ENCODE data around the gene RASSF5. TPM values are rescaled to one million over a fixed set of nuclear protein-coding genes. Genes with fewer than 3 reads are reported as not detected.

The RASSF5 gene
- total and polyA plus RNA-seq, 2 of the 13 experiments (the other 11 are each of a cell fraction or from before 2014, with no cell fraction given), result 0.18 to 0.40 TPM

DNA sequence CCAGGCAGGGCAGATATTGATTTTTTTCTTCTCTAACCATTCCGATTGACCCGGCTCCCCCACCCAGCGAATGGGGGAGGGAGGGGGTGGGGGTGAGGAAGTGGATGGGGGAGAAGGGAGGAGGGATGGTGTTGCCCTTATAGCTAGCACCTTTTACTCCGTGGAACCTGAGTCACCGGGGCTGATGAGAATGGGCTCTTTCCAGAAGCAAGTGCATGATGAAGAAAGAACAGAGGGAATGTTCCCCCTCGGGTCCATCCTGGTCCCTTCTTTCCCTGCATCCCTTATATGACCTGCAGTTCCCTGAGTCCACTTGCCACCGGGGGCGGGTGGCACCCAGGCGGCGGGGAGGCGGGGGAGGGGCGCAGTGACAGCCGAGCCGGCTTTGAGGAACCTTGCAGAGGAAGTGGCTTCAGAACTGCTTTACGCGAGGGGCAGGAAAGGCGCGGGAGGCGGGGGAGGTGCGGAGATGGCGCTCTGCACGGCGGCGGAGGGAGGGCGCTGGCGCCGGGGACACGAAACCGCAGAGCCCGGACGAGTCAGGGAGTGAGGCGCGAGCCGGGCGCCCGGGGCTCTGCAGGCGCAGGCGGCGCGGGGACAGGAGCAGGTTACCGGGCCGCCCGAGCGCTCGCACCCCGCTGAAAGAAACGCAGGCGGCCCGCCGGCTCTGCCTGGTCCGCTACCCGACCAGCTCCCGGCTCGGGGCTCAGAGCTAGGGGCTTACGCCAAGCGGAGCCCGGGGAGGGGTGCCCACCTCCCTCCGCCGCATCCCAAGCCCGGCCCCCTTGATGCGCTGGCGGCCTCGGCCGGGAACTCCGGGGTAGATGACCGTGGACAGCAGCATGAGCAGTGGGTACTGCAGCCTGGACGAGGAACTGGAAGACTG is 49.7 kb downstream of the RASSF5 start (continued):
- TF ChIP-seq, protein P1, sequence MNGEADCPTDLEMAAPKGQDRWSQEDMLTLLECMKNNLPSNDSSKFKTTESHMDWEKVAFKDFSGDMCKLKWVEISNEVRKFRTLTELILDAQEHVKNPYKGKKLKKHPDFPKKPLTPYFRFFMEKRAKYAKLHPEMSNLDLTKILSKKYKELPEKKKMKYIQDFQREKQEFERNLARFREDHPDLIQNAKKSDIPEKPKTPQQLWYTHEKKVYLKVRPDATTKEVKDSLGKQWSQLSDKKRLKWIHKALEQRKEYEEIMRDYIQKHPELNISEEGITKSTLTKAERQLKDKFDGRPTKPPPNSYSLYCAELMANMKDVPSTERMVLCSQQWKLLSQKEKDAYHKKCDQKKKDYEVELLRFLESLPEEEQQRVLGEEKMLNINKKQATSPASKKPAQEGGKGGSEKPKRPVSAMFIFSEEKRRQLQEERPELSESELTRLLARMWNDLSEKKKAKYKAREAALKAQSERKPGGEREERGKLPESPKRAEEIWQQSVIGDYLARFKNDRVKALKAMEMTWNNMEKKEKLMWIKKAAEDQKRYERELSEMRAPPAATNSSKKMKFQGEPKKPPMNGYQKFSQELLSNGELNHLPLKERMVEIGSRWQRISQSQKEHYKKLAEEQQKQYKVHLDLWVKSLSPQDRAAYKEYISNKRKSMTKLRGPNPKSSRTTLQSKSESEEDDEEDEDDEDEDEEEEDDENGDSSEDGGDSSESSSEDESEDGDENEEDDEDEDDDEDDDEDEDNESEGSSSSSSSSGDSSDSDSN (CRISPR knock-in tag; IDR thresholded peaks at IDR 0.05), result peak; percentile 65; the same call in 1 of the 2 replicates
- 0 out of 2 replicates have a peak, but pooled peaks have one; percentile 13 for TF ChIP-seq RAD21 (CRISPR knock-in tag; IDR thresholded peaks at IDR 0.05)
- TF ChIP-seq KDM5B (CRISPR knock-in tag; IDR thresholded peaks at IDR 0.05; ENCODE audit: borderline replicate concordance), result 0 out of 2 replicates have a peak, but pooled peaks have one; percentile 11
- TF ChIP-seq, protein P2, sequence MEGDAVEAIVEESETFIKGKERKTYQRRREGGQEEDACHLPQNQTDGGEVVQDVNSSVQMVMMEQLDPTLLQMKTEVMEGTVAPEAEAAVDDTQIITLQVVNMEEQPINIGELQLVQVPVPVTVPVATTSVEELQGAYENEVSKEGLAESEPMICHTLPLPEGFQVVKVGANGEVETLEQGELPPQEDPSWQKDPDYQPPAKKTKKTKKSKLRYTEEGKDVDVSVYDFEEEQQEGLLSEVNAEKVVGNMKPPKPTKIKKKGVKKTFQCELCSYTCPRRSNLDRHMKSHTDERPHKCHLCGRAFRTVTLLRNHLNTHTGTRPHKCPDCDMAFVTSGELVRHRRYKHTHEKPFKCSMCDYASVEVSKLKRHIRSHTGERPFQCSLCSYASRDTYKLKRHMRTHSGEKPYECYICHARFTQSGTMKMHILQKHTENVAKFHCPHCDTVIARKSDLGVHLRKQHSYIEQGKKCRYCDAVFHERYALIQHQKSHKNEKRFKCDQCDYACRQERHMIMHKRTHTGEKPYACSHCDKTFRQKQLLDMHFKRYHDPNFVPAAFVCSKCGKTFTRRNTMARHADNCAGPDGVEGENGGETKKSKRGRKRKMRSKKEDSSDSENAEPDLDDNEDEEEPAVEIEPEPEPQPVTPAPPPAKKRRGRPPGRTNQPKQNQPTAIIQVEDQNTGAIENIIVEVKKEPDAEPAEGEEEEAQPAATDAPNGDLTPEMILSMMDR (CRISPR knock-in tag; IDR thresholded peaks at IDR 0.05), result no peak
- TF ChIP-seq ZNF800 (CRISPR knock-in tag; IDR thresholded peaks at IDR 0.05), result peak; percentile 78
- peak; percentile 11 for TF ChIP-seq YY1 (IDR thresholded peaks at IDR 0.05; ENCODE audit: insufficient read depth, insufficient replicate concordance, low read depth, low read length)
